Activated CD8-positive, alpha-beta memory T cell treated with anti-CD3 and anti-CD28 coated beads, Interleukin-2, amount 50 U/mL, for 1 hour (primary cell): ENCODE data around the gene DNAJC21.
"Not testable (repeated sequence)": the region's sequence is repeated elsewhere in the genome, so short reads cannot be mapped to it uniquely, and the experiment has no call there.

ENCODE experiments used
- DNase-seq: peaks from one replicate; pipeline ENCODE4 v3.0.0-alpha.2; 2020; ENCODE audit errors: extremely low read depth

The DNAJC21 gene

DNA sequence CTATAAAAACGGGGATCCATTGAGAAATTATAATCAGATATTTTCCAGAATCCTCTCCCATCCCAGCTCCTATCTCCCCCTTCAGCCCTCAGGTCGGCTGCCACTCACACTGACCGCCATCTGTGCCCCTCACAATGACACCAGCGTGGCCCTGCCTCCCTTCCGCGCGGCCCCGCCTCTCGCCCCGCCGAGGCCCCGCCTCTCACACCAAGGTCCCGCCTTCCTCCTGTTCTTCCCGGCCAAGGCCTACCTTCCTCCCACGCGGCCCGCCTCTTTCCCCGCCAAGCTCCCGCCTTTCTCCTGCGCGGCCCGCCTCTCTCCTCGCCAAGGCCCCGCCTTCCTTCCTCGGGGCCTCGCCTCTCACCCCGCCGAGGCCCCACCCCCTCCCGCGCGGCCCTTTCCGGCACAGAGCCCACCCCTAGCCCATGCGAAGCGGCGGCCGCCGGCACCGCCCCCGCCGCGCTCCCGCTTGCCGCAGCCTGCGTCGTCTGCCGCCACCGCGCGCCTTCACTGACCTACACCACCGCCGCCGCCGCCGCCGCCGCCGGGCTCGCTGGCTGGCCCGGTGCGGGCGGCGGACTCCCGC lies at the start of gene DNAJC21:
TSS of gene DNAJC21 (plus strand) at position 426 of the 586 bp plus-strand sequence. CDS start 261 bp downstream, outside the sequence.
- peak; percentile 88 for DNase-seq

DNA sequence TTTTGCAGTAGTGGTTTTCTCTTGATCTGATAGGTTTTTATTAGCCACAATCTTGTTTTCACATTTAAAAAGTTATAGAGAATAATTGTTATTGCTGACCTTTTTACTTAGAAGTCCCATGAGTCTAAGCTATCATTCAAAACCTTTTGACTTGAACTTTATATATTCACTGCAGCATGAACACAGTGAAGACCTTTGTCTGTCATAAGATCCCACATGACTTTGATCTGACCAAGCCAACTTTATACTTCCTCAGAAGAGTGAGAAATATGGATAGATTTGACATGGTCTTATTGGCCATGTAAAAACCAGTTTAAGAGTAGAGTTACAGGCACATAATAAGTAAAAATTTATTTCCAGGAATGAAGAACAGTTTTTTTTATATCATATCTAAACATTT lies 48.1 kb upstream of the DNAJC21 start:
- no peak for DNase-seq

DNA sequence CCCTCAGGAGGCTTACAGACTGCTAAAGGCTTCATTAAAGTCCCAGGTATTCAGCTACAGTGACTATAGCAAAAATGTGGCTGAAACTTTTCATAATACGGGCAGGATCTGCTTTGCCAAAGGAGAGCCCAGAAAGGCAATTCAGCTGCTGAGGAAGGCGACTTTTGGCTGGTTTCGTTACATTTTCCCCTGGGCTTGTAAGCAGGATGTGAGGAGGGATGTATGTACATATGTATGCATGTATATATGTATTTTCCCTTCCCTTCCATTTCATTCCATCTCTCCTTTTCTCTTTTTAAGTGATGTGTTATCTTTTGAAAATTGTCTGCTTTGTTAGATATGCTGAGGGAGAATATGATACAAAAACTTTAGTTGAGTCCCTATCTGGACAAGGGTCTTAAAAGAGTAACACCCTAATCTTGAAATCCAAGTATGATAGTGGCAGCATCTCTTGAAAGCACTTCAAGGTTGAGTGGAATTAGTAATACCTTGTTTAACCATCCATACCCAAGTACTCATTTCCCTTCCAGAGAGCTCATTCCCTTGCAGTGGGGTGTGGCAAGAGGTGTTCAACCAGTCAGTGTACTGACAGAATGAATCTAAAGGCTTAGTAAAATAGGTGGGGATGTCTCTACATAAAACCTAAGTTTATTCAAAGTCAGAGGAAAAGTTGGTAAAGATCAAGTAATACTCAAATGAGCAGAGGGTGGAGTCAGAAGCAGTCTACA lies 42.8 kb upstream of the DNAJC21 start:
- DNase-seq, result no peak

DNA sequence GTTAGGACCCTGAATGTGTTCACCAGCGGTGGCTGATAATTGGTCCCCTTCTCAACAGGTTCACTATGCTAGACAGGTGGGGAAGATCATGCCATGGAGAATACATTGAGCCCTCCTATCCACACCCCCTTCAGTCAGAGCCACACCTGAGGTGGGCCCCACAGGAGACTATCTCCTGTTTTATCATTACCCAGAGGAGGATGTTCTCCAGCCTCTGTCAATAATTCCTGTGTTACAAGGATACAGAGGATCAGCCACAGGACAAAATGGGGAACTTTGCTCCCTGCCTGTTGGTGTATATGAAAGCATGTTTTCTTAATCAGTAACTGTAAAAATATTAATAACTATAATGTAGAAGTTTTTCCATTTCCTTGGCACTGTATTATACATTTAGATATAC lies 40.0 kb upstream of the DNAJC21 start:
- no peak for DNase-seq

DNA sequence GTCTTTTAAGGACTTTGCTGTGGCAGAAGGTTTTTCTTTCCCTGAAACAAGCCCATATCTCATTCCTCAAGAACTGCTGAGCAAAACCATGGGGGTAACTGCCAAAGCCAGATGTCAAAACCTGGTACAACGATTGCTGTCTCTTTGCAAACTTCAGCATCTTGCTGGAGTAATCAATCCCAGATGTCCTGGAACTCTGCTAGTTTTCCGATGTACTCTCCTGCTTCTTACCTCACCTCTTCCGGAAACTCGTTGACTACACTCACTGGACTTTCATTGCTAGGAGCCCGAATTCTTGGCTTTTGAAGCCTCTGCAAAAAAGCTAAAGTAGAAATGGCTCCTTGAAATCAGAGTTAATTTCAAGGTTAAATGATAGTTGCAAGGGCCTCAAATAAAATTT lies 37.4 kb upstream of the DNAJC21 start:
- no peak for DNase-seq

DNA sequence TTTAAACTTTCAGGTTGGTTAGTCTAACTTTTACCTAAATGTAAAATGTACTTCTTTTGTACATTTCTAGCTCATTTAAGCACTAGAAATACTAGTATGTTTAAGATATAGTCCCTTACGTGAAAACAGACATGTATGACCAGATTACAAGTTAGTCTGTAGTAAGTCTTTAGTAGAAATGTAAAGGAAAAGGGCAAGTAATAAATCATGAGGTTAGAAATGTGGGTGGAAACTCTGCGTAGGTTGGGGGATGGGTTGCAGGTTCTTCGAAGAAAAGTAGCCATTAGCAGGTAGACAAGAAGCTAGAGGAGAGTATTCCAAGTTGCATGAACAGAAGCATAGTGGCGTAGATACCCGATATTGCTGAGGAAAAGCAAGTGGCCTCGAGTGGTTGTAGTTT lies 36.9 kb upstream of the DNAJC21 start:
- DNase-seq, result no peak

DNA sequence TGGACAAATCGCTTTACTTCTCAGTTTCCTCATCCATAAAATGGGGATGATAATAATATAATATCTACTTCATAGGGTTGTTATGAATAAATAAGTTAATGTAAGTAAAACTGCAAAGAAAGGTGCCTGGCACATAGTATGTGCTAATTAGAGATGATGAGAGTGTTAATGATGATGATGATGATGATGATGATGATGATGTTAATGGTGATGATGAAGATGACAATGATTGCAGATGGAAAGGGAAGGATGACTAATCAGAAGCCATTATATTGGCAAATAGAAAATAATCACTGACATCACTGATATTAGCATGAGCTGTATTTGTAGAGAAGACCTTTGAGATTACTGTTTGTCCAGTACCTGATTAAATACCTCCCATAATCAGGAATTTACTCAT lies 34.6 kb upstream of the DNAJC21 start:
- no peak for DNase-seq

DNA sequence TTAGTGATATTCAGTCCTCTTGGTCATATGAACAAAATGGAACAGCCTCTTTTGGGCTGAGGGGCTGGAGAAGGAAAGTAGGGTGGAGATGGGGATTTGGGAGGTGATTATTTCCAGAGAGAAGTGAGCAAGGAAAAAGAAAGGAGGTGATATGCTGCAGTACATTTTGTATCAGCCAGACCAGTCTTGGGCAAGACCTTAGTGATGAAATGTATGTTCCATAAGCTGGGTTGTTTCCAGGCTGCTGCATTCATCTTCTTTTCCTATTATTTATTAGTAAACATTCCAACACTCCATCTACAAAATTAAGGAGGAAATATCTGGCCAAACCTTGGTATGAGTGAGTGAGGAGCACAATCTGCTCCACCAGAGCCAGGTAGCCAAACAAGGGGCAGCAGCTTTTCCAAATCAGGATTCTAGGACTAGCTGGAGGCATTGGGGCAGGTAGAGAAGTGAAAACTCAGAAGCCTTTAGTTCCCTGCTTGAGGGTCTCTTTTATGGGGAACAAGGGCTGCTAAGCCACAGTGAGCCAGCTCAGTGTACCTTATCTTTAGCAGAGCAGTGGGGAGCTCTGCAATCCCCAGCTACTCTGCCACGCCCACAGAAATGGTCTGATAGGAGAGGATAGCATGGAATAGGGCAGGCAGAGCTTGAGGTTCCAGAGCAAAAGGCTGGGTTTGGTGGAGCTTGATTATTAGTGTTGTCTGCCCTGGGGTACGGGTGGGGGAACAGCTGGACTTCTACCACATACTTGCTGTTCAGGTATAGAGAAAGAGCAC lies 33.5 kb upstream of the DNAJC21 start:
- DNase-seq, result no peak

DNA sequence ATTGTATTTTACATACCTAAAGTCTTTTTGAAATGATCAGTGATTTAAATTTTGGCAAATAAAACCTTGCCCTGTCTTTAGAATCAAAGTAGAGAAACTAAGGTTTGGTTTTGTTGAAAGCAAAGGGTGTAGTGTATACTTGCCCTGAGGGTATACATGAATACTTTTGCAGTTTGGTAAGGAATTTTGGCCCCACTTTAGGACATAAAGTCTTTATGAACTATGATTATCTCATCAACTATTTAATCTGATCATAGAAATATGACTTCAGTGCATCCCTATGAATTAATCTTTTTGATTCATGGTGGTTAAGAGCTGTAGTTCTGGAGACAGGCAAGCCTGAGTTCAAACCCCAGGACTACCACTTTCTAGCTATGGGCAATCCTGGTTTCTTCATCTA lies 31.7 kb upstream of the DNAJC21 start:
- no peak for DNase-seq

DNA sequence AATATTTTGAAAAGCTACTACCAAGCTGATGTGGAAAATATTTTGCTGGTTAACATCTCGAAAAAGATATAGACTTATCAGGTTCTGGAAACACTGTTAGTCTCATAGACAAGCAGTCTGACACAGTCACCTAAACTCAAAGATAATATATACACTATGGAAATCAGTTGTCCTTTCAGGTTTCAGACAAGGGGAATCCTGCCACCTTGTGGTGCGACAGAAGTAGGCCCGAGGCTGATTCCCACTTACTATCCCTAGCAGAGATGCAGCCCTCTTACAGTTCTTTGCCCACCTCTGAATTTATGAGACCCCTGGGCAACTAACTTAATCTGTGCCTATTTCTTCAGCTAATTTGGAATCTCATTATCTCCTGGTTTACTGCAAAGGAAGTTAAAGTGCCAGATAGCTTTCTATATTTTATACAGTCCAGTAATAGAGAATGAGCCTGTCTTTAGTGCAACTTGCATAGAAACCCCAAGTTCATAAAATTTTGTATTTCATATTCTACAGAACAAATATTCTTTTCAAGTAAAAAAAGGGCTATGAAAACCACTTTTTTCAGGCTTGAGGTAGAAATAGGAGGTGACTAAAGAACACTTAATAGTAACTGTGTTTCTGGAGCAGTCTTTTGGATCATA lies 31.0 kb upstream of the DNAJC21 start:
- DNase-seq, result no peak

DNA sequence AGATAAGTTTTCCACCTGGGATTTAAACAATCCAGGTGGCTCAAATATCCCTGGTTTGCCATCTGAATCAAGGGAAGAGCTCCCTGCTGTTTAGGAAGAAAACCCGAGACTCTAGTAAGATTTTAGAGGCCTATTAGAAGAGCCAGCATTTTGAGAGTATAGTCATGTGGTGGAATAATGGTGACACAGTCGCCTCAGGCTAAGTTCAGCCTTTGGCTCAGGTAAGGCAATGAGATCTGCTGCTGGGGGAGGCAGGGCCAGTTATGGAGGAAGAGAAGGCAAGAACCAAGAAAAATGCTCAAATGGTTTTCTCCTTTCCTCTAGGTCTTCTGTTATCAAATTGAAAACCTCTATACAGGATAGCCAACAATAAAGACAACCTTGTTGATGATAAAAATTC lies 30.3 kb upstream of the DNAJC21 start:
- DNase-seq, result no peak

DNA sequence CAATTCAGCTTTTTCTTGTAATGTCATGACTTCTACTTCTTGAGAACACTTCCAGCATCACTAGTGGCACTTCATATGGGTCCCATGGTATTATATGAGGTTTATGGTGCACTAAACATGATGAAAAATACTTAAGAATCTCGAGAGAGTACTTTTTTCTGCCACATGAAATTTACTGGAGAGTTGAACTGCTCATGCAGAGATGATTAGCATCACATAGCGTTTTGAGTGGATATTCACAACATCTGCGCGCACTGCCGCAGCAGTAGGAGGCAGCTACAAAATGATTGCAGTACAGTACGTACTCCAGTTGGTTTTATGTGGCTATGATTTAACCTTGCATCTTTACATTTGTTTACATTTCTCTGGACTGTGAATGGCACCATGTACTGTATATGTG lies 28.7 kb upstream of the DNAJC21 start:
- DNase-seq, result no peak

DNA sequence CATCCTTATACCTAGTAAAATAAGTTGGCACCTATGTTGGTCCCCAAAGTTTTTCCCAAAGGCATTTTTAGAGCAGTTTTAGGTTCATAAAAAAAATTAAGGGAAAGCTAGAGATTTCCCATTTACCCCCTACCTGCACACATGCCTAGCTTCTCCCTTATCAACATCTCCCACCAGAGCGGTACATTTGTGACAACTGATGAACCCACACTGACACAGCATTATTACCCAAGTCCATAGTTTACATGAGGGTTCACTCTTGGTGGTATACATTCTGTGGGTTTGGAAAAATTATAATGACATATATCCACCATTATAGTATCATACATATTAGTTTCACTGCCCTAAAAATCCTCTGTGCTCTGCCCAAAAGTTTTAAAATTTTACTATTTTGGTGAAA lies 26.1 kb upstream of the DNAJC21 start:
- no peak for DNase-seq

DNA sequence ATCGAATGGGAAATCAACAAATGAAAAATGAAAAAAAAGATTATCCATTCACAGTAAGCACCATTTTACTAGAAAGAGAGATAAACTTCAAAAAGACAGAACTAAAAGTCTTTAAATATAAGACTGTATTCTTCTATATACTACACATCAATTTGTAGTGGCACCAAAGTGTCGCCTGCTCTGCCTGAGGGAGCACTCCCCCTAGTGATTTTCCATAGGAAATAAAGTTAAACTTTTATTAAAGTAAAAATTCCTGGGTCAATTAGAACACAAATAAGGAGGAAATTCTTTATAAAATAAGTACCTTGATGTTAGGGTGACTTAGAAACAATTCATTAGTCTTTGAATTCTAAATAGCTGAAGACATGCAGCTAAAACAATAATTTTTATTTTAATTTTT lies 23.8 kb upstream of the DNAJC21 start:
- DNase-seq, result no peak

DNA sequence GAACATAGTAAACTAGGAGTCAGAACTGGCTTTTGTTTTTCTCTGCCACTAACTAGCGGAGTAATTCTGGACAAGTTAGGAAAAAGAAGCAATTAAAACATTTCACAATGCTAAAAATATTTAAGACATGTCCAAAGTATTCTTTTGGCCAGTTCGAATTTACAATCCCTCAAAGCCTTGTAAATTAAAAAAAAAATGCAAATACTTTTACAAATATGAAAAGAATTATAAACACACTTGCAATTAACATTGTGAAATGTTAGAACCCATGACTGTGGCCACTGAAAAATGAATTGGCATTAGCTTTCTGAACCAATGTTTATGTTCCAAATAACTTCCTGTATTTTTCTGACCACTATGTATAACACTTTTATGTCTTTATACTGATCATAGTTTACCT lies 16.3 kb upstream of the DNAJC21 start:
- no peak for DNase-seq

DNA sequence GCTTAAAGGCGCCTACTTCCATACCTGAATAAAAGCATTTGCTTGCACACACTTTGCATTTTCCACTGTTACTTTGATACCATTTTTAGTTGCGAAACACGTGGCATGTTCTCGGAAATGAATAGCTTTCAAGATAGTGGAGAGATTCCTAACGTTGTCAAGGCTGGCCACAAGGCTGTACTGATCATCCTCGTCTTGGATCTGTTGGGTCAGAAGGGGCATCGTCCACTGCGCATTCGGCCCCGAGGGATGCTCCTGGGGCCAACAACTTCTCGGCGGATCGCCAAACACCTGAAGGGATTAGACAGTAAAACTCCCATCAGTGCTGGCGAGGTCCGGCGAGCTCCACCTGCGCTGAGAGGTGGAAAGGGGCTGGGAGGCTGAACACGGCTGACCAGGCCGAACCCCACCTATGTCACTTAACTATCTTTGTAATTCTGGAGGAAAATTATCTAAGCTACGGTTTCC lies 14.7 kb upstream of the DNAJC21 start:
- no peak for DNase-seq

DNA sequence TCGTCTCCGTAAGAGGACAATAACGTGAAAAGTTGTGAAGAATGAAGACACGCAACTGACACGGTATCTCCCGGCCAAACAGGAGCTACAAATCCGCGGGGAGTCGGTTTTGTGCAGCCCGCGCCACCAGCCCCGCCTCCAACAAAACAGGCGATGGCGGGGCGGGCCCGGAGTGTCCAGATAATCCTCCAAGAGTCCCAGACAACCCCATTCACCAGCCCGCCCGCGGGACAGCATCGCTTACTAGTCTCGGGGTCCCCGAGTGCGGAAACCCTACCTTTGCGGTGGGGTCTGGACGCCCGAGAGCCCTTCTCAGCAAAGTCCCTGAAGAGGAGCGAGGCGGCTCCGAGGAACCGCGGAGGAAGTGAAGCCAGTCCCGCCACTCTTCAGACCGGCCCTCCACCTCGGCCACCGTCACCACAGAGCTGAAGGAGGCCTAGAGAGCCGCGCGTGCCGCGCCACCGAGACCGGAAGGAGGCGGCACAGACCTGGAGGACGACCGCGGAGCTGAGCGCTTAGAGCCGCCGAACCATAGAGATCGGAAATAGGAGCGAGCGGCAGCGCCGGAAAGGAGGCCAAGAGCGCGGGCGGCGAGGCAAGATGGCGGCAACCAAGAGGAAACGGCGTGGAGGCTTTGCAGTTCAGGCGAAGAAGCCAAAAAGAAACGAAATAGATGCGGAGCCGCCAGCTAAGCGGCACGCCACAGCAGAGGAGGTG lies 14.1 kb upstream of the DNAJC21 start, which contains the start of the genes BRIX1 and RAD1:
TSS of gene BRIX1 (plus strand) at position 573 of the 717 bp plus-strand sequence. CDS start at position 601, 28 bp downstream.
TSS of gene RAD1 (minus strand) at position 366 of the 717 bp plus-strand sequence. CDS start 612 bp downstream, outside the sequence.
- peak; percentile 66 for DNase-seq

DNA sequence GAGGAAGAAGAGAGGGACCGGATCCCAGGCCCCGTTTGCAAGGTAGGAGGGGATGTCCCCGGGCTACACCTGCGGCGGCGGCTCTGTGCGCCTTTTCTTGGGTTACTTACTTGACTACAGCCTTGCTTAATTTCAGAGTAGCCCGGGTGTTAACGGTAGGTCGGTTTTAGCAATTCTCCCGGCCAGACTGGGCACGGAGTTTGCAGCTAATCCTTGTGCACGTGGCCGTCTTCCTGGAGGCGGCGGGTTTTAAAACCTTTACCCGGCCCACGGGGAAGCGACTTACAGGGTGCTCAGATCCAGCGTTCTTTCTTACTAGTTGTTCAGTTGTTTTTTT lies 13.5 kb upstream of the DNAJC21 start:
- DNase-seq, result no peak

DNA sequence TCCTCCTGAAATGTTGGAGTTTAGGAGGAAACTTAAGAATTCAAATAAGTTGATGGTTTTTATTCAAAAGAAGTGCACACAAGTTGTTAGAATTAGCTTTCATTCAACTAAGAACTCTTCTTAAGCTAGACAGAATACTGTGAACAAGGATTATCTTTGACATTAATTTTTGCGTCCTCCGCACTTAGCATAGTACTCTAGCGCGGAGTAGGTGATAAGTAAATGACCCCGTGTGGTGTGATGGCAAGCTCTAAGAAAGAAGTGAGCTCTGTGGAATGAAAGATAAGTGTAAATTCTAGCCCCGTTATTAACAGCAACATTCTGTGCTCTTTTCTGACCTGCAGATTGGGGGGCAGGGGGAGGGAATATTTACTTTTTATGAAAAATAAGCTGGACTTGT lies 12.8 kb upstream of the DNAJC21 start:
- no peak for DNase-seq

DNA sequence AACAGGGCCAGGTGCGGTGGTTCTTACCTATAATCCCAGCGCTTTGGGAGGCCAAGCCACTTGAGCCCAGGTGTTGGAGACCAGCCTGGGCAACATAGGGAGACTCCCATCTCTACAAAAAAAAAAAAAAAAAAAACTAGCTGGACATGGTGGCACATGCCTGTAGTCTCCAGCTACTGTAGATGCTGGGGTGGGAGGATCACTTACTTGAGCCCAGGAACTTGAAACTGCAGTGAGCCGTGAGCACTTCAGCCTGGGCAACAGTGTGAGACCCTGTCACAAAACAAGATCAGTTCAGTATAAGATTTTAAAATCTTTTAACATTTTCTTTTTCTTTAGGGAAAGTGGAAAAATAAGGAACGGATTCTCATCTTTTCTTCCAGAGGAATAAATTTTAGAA lies 11.3 kb upstream of the DNAJC21 start:
- no peak for DNase-seq

DNA sequence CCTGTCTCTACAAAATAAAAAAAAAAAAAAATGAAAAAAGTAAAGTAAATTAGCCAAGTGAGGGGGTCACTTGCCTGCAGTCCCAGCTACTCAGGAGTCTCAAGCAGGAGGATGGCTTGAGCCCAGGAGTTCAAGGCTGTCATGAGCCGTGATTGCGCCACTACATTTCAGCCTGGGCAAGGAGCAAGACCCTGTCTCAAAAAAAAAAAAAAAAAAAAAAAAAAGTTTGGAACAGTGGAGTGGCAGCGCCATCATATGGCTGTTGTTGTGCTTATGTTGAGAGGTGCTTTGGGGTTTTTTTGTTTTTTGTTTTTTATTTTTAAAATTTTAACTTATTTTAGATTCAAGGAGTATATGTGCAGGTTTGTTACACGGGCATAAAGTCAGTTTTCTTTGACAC lies 10.3 kb upstream of the DNAJC21 start:
- DNase-seq, result no peak

DNA sequence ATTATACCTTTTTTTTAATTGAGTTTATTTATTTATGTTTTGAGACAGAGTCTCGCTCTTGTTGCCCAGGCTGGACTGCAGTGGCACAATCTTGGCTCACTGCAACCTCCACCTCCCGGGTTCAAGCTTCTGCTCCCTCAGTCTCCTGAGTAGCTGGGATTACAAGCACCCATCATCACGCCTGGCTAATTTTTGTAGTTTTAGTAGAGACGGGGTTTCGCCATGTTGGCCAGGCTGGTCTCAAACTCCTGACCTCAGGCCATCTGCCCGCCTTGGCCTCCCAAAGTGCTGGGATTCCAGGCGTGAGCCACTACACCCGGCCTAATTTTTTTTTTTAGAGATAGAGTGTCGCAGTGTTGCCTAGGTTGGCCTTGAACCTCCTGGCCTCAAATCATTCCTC lies 6.1 kb upstream of the DNAJC21 start:
- not testable (repeated sequence) for DNase-seq
